HEK293 (cell line): Measurements from ENCODE around the gene LRRC37A3.
A peak's percentile ranks its signal among the peaks of the same experiment; 100 is the strongest.
"Not testable (repeated sequence)": the region's sequence is repeated elsewhere in the genome, so short reads cannot be mapped to it uniquely, and the experiment has no call there.

Experiments
- CTCF ChIA-PET: fragments of 350-600 bp; formaldehyde crosslinking; extraction: SDS; loops from one replicate; lab custom pipeline; 2021; ENCODE audit warnings: antibody characterized with exemption; lab: Yijun Ruan, JAX
- POLR2A ChIA-PET: fragments of 300-600 bp; formaldehyde crosslinking; extraction: SDS; loops from one replicate; lab custom pipeline; 2020; ENCODE audit warnings: antibody characterized with exemption, inconsistent platforms; lab: Yijun Ruan, JAX
- H3K27ac ChIP-seq: fragments of 200-500 bp; sonication (Bioruptor generic); 2 replicates; pipeline ENCODE4 v1.5.1; 2014; ENCODE audit warnings: low read depth, low read length, control low read depth, inconsistent platforms; ENCODE audit errors: extremely low read depth
- H3K36me3 ChIP-seq, 2 experiments: fragments of 200-500 bp in 1 of 2; sonication (Bioruptor generic) in 1 of 2; 1 replicate in 1 of 2; 2 replicates in 1 of 2; pipeline ENCODE4 v1.5.1; 2014 to 2017; ENCODE audit warnings: inconsistent platforms in 2 of 2, low read length in 2 of 2; ENCODE audit not compliant: control insufficient read depth in 2 of 2, insufficient read depth in 1 of 2
- H3K4me1 ChIP-seq: fragments of 200-500 bp; sonication (Bioruptor generic); 2 replicates; pipeline ENCODE4 v1.5.1; 2014; ENCODE audit warnings: mild to moderate bottlenecking, low read length, inconsistent platforms; ENCODE audit not compliant: control insufficient read depth, insufficient read depth
- H3K4me3 ChIP-seq: 2 replicates; pipeline ENCODE4 v1.5.1; 2011; ENCODE audit warnings: low read depth, mild to moderate bottlenecking, control low read depth, low read length, moderate library complexity
- H3K9me3 ChIP-seq: fragments of 200-500 bp; sonication (Bioruptor generic); 2 replicates; pipeline ENCODE4 v1.5.1; 2014; ENCODE audit warnings: low read depth, low read length, inconsistent platforms; ENCODE audit not compliant: control insufficient read depth, insufficient read depth
- GLIS1 ChIP-seq: fragments of 450-650 bp; formaldehyde crosslinking; IDR thresholded peaks from 2 replicates; pipeline ENCODE4 v1.5.1; 2016; ENCODE audit warnings: missing biosample characterization, missing genetic modification characterization
- GLIS2 ChIP-seq: fragments of 450-650 bp; formaldehyde crosslinking; IDR thresholded peaks from 2 replicates; pipeline ENCODE4 v1.5.1; 2016; ENCODE audit warnings: missing biosample characterization, missing genetic modification characterization
- KLF1 ChIP-seq: fragments of 450-650 bp; formaldehyde crosslinking; IDR thresholded peaks from 2 replicates; pipeline ENCODE4 v1.5.1; 2016; ENCODE audit warnings: missing biosample characterization, missing genetic modification characterization
- SP7 ChIP-seq: fragments of 450-650 bp; formaldehyde crosslinking; IDR thresholded peaks from 2 replicates; pipeline ENCODE4 v1.5.1; 2016; ENCODE audit warnings: missing biosample characterization, missing genetic modification characterization
- ZFP69B ChIP-seq: fragments of 450-650 bp; formaldehyde crosslinking; IDR thresholded peaks from 2 replicates; pipeline ENCODE4 v1.5.1; 2016; ENCODE audit warnings: missing biosample characterization, missing genetic modification characterization
- ZNF335 ChIP-seq: fragments of 450-650 bp; formaldehyde crosslinking; conservative IDR thresholded peaks from 2 replicates; pipeline ENCODE4 v1.5.1; 2016; ENCODE audit warnings: missing biosample characterization, missing genetic modification characterization
- ZNF600 ChIP-seq: fragments of 450-650 bp; formaldehyde crosslinking; IDR thresholded peaks from 2 replicates; pipeline ENCODE4 v1.5.1; 2016; ENCODE audit warnings: missing biosample characterization, missing genetic modification characterization
- TF ChIP-seq, protein P1 (sequence below): fragments of 450-650 bp; formaldehyde crosslinking; IDR thresholded peaks from 2 replicates; pipeline ENCODE4 v1.5.1; 2016; ENCODE audit warnings: missing biosample characterization, missing genetic modification characterization
- TF ChIP-seq, protein P2 (sequence below): fragments of 450-650 bp; formaldehyde crosslinking; IDR thresholded peaks from 2 replicates; pipeline ENCODE4 v1.5.1; 2016; ENCODE audit warnings: missing biosample characterization, missing genetic modification characterization
- TF ChIP-seq, protein P3 (sequence below): fragments of 450-650 bp; formaldehyde crosslinking; IDR thresholded peaks from 2 replicates; pipeline ENCODE4 v1.5.1; 2016; ENCODE audit warnings: missing biosample characterization, missing genetic modification characterization

LRRC37A3 gene

DNA sequence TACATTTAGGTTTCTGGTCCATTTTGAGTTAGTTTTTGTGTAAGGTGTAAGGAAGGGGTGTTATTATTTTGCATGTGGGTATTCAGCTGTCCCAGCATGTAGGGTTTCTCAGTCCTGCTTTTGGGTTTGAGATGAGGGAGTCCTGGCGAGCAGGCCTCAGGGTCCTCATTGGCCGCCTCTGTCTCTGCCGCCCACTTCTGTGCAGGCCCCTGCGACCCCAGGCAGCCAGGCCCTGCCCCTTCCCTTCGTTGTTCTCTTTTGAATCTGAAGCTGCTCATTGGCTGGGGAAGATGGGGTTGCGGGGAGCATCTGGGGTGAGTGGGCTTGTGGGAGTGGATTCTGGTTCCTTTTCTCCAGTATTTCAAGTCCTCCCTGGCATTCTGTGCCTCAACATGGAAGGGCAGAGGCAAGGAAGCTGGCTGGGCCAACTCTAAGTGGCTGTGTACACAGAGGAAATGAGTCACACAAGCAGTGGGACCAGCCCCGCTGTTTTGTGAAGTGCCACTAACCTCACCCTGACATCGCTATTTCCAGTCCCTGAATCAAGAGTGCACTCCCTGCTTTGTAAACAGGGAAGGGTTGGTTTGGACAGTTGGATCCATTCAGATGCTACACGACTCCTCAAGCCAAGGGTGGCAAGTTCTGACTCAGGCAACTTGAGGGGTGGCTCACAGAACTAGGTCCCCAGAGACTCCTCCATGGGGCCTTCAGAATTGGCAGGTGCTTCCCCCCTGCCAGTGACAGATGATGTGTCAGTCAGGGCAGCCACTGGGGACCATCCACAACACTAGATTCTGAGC is 110.9 kb downstream of the LRRC37A3 start:
- H3K4me1 ChIP-seq, H3K36me3 ChIP-seq, H3K4me3 ChIP-seq, POLR2A ChIA-PET, H3K27ac ChIP-seq, H3K9me3 ChIP-seq, CTCF ChIA-PET: not testable (repeated sequence)
- TF ChIP-seq ZFP69B = peak; percentile 82; the same call in 1 of the 2 replicates
- peak; percentile 76 for TF ChIP-seq ZNF335 (tag by site-specific recombination)
- peak; percentile 72 for TF ChIP-seq GLIS1
- TF ChIP-seq ZNF600 (tag by site-specific recombination) = 0 out of 2 replicates have a peak, but pooled peaks have one; percentile 24
- TF ChIP-seq, protein P1, sequence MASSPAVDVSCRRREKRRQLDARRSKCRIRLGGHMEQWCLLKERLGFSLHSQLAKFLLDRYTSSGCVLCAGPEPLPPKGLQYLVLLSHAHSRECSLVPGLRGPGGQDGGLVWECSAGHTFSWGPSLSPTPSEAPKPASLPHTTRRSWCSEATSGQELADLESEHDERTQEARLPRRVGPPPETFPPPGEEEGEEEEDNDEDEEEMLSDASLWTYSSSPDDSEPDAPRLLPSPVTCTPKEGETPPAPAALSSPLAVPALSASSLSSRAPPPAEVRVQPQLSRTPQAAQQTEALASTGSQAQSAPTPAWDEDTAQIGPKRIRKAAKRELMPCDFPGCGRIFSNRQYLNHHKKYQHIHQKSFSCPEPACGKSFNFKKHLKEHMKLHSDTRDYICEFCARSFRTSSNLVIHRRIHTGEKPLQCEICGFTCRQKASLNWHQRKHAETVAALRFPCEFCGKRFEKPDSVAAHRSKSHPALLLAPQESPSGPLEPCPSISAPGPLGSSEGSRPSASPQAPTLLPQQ (tag by site-specific recombination) = peak; percentile 76
- TF ChIP-seq GLIS2 (tag by site-specific recombination) = peak; percentile 33; the same call in 1 of the 2 replicates
- peak; percentile 60 for TF ChIP-seq SP7 (tag by site-specific recombination)
- TF ChIP-seq KLF1 (tag by site-specific recombination) = peak; percentile 62
- TF ChIP-seq, protein P2, sequence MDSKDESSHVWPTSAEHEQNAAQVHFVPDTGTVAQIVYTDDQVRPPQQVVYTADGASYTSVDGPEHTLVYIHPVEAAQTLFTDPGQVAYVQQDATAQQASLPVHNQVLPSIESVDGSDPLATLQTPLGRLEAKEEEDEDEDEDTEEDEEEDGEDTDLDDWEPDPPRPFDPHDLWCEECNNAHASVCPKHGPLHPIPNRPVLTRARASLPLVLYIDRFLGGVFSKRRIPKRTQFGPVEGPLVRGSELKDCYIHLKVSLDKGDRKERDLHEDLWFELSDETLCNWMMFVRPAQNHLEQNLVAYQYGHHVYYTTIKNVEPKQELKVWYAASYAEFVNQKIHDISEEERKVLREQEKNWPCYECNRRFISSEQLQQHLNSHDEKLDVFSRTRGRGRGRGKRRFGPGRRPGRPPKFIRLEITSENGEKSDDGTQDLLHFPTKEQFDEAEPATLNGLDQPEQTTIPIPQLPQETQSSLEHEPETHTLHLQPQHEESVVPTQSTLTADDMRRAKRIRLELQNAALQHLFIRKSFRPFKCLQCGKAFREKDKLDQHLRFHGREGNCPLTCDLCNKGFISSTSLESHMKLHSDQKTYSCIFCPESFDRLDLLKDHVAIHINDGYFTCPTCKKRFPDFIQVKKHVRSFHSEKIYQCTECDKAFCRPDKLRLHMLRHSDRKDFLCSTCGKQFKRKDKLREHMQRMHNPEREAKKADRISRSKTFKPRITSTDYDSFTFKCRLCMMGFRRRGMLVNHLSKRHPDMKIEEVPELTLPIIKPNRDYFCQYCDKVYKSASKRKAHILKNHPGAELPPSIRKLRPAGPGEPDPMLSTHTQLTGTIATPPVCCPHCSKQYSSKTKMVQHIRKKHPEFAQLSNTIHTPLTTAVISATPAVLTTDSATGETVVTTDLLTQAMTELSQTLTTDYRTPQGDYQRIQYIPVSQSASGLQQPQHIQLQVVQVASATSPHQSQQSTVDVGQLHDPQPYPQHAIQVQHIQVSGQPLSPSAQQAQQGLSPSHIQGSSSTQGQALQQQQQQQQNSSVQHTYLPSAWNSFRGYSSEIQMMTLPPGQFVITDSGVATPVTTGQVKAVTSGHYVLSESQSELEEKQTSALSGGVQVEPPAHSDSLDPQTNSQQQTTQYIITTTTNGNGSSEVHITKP (tag by site-specific recombination) = 0 out of 2 replicates have a peak, but pooled peaks have one; percentile 18
- TF ChIP-seq, protein P3, sequence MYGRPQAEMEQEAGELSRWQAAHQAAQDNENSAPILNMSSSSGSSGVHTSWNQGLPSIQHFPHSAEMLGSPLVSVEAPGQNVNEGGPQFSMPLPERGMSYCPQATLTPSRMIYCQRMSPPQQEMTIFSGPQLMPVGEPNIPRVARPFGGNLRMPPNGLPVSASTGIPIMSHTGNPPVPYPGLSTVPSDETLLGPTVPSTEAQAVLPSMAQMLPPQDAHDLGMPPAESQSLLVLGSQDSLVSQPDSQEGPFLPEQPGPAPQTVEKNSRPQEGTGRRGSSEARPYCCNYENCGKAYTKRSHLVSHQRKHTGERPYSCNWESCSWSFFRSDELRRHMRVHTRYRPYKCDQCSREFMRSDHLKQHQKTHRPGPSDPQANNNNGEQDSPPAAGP (tag by site-specific recombination) = peak; percentile 75; the same call in 1 of the 2 replicates
